OCI-LY1 (cell line): Measurements from ENCODE around the gene SNX8.

Experiments used
- H2AFZ ChIP-seq: fragments of 200-600 bp; sonication (generic), shearing (Covaris generic); 2 replicates; pipeline ENCODE4 v1.6.0; 2014; ENCODE audit warnings: antibody characterized with exemption, mild to moderate bottlenecking, low read length
- H3F3A ChIP-seq: fragments of 200-600 bp; sonication (generic), shearing (Covaris generic); 2 replicates; pipeline ENCODE4 v1.6.0; 2014; ENCODE audit warnings: mild to moderate bottlenecking, antibody characterized with exemption, low read length, moderate library complexity; ENCODE audit not compliant: insufficient read depth
- H3K27ac ChIP-seq: fragments of 200-600 bp; sonication (generic); 2 replicates; pipeline ENCODE4 v1.5.1; 2014; ENCODE audit warnings: low read length, mixed run types, mild to moderate bottlenecking, low read depth; ENCODE audit not compliant: poor library complexity, severe bottlenecking
- H3K27me3 ChIP-seq: fragments of 200-600 bp; sonication (generic); 2 replicates; pipeline ENCODE4 v1.6.0; 2014; ENCODE audit warnings: antibody characterized with exemption, mild to moderate bottlenecking, low read length, moderate library complexity; ENCODE audit not compliant: insufficient read depth
- H3K36me3 ChIP-seq: fragments of 200-600 bp; sonication (generic); 2 replicates; pipeline ENCODE4 v1.6.1; 2014; ENCODE audit warnings: mild to moderate bottlenecking, antibody characterized with exemption, low read length, moderate library complexity, mixed read lengths; ENCODE audit not compliant: insufficient read depth
- H3K4me1 ChIP-seq: fragments of 200-600 bp; sonication (generic); 2 replicates; pipeline ENCODE4 v1.5.1; 2014; ENCODE audit warnings: mild to moderate bottlenecking, low read length, moderate library complexity; ENCODE audit not compliant: insufficient read depth, severe bottlenecking
- H3K4me2 ChIP-seq: fragments of 200-600 bp; sonication (generic), shearing (Covaris generic); 2 replicates; pipeline ENCODE4 v1.6.1; 2014; ENCODE audit warnings: low read length
- H3K4me3 ChIP-seq: fragments of 200-600 bp; sonication (generic); 2 replicates; pipeline ENCODE4 v1.5.1; 2014; ENCODE audit warnings: low read length, low read depth, mild to moderate bottlenecking, mixed read lengths; ENCODE audit not compliant: poor library complexity, severe bottlenecking
- H3K79me2 ChIP-seq: fragments of 200-600 bp; shearing (Covaris generic); 2 replicates; pipeline ENCODE4 v1.6.1; 2016; ENCODE audit warnings: mixed run types, low read length, mixed read lengths; ENCODE audit not compliant: insufficient read depth
- H3K9ac ChIP-seq: fragments of 200-600 bp; sonication (generic), shearing (Covaris generic); 2 replicates; pipeline ENCODE4 v1.6.1; 2014; ENCODE audit warnings: mild to moderate bottlenecking, low read length, mixed read lengths
- H3K9me2 ChIP-seq: fragments of 200-600 bp; sonication (generic), shearing (Covaris generic); 2 replicates; pipeline ENCODE4 v1.6.1; 2014; ENCODE audit warnings: low read depth, mild to moderate bottlenecking, low read length, mixed read lengths
- H3K9me3 ChIP-seq: fragments of 200-600 bp; shearing (Covaris generic); 2 replicates; pipeline ENCODE4 v1.6.1; 2014; ENCODE audit warnings: low read length, mixed read lengths
- H4K20me1 ChIP-seq: fragments of 200-600 bp; sonication (generic), shearing (Covaris generic); 2 replicates; pipeline ENCODE4 v1.6.0; 2016; ENCODE audit warnings: mild to moderate bottlenecking, low read length; ENCODE audit not compliant: insufficient read depth
- CTCF ChIP-seq: fragments of 200-600 bp; sonication (generic), shearing (Covaris generic); IDR thresholded peaks from 2 replicates; pipeline ENCODE4 v1.5.1; 2017; ENCODE audit warnings: mild to moderate bottlenecking, antibody characterized with exemption, low read length, moderate library complexity, mixed read lengths
- EZH2 ChIP-seq: fragments of 200-600 bp; sonication (generic), shearing (Covaris generic); IDR thresholded peaks from 2 replicates; pipeline ENCODE4 v1.8.0; 2017; ENCODE audit warnings: borderline replicate concordance, mixed run types, mild to moderate bottlenecking, antibody characterized with exemption, low read length, moderate library complexity, mixed read lengths

The SNX8 gene

DNA sequence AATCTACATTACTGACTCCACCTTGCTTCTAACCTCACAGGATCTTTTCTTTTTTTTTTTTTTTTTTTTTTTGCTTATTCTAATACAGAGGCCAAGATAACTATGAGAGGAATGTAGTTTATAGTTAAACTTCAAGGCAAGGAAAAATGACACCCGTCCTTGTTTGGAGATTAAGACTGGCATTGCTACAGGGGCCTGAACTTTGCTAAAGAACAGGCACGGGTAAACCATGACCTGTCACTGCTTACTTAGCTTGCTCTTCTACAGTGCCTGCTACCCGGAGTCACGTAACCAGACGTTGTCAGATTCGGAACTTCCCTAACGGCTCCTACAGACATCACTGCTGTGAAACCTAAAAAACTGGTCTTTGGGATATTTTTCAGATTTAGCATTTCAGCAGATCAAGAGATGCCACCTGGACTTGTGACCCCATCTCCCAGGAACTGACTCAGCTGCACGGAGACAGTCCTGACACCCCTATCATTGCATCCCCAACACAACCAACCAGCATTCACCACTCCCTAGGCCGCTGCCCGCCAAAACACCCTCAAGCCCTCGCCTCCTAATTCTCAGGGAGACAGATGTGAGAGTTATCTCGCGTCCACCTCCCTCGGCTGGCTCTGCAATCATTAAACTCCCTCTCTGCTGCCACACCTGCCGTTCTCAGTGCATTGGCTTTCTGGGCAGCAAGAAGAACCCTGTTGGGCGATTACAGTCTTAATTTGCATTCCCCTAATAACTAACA is 109.0 kb downstream of the SNX8 start:
- H3K27ac ChIP-seq = no peak overlapping the region
- no peaks in the 10 kb centered on the region for H3K9me2 ChIP-seq
- H3K4me1 ChIP-seq = peaks cover 22% of the 10 kb centered on the region
- no peaks in the 10 kb centered on the region for H3K27me3 ChIP-seq
- H3K4me2 ChIP-seq = no peak overlapping the region
- no peak overlapping the region for H2AFZ ChIP-seq
- no peak overlapping the region for H3K9ac ChIP-seq
- H4K20me1 ChIP-seq = no peaks in the 10 kb centered on the region
- H3K9me3 ChIP-seq = no peaks in the 10 kb centered on the region
- no peaks in the 10 kb centered on the region for H3K79me2 ChIP-seq
- TF ChIP-seq EZH2 (no peak), CTCF (no peak)
- peaks cover 39% of the 10 kb centered on the region for H3K36me3 ChIP-seq
- no peak overlapping the region for H3K4me3 ChIP-seq
- H3F3A ChIP-seq = no peaks in the 10 kb centered on the region

GRCh38 chr7:2204446-2204845 is 109.8 kb downstream of the SNX8 start:
- no peaks in the 10 kb centered on the region for H4K20me1 ChIP-seq
- no peak overlapping the region for H2AFZ ChIP-seq
- H3K9ac ChIP-seq = no peak overlapping the region
- H3K27me3 ChIP-seq = no peaks in the 10 kb centered on the region
- H3F3A ChIP-seq = no peaks in the 10 kb centered on the region
- no peak overlapping the region for H3K4me3 ChIP-seq
- no peaks in the 10 kb centered on the region for H3K9me2 ChIP-seq
- H3K9me3 ChIP-seq = no peaks in the 10 kb centered on the region
- no peaks in the 10 kb centered on the region for H3K79me2 ChIP-seq
- no peak overlapping the region for H3K4me2 ChIP-seq
- no peak overlapping the region for H3K27ac ChIP-seq
- H3K4me1 ChIP-seq = peaks cover 18% of the 10 kb centered on the region
- no peak for TF ChIP-seq EZH2
- TF ChIP-seq CTCF = no peak
- peaks cover 45% of the 10 kb centered on the region for H3K36me3 ChIP-seq

- Histone ChIP-seq H3K4me1 (peaks cover 18% of the 10 kb centered on the region), H3K27me3 (no peaks in the 10 kb centered on the region), H4K20me1 (no peaks in the 10 kb centered on the region), H3F3A (no peaks in the 10 kb centered on the region), H3K9me3 (no peaks in the 10 kb centered on the region), H3K4me3 (no peak overlapping the region), H3K27ac (peak overlapping the region; percentile 3), H3K9me2 (no peaks in the 10 kb centered on the region), H3K4me2 (peak overlapping the region; percentile 32; the same call in 1 of the 2 replicates), H3K36me3 (peaks cover 46% of the 10 kb centered on the region), H3K9ac (no peak overlapping the region; the same call in 1 of the 2 replicates), H3K79me2 (no peaks in the 10 kb centered on the region), H2AFZ (no peak overlapping the region)
- TF ChIP-seq CTCF (0 out of 2 replicates have a peak, but pooled peaks have one; percentile 3), EZH2 (no peak)
Observed at GRCh38 chr7:2203766-2204300, 110.4 kb downstream of the SNX8 start.
